HepG2 (cell line): ENCODE measurements around the gene ATP5PB. TPM values are rescaled to one million over a fixed set of nuclear protein-coding genes. Genes with fewer than 3 reads are reported as not detected.

ENCODE experiments used
- BCL6 ChIP-seq: IDR thresholded peaks from 2 replicates; pipeline ENCODE4 v1.6.1; 2016; ENCODE audit warnings: missing genetic modification reagents, missing compliant biosample characterization
- CC2D1A ChIP-seq: sonication (generic); formaldehyde crosslinking; IDR thresholded peaks from 2 replicates; pipeline ENCODE4 v1.8.1; 2023; ENCODE audit warnings: mild to moderate bottlenecking, missing genetic modification reagents
- E2F1 ChIP-seq: sonication (generic); formaldehyde crosslinking; IDR thresholded peaks from 2 replicates; pipeline ENCODE4 v1.5.0; 2020; ENCODE audit warnings: missing genetic modification reagents
- ISX ChIP-seq: sonication (generic); formaldehyde crosslinking; conservative IDR thresholded peaks from 2 replicates; pipeline ENCODE4 v1.5.0; 2020; ENCODE audit warnings: missing genetic modification reagents
- MATR3 ChIP-seq: sonication (generic); formaldehyde crosslinking; IDR thresholded peaks from 2 replicates; pipeline ENCODE4 v1.4.0; 2020; ENCODE audit warnings: missing genetic modification reagents
- PAWR ChIP-seq: sonication (generic); formaldehyde crosslinking; IDR thresholded peaks from 2 replicates; pipeline ENCODE4 v1.4.0; 2020; ENCODE audit warnings: missing genetic modification reagents, mild to moderate bottlenecking, borderline replicate concordance
- REL ChIP-seq: sonication (generic); formaldehyde crosslinking; conservative IDR thresholded peaks from 2 replicates; pipeline ENCODE4 v1.8.0; 2022; ENCODE audit warnings: mild to moderate bottlenecking, missing genetic modification reagents, moderate library complexity
- SP1 ChIP-seq, 2 experiments: fragments of 450-650 bp in 1 of 2; sonication (generic) in 1 of 2; formaldehyde crosslinking in 1 of 2; IDR thresholded peaks; 2 replicates each; pipeline versions ENCODE4 v1.4.0 to v1.6.1; 2016 to 2020; ENCODE audit warnings: missing genetic modification reagents in 1 of 2
- TCF7 ChIP-seq: sonication (generic); IDR thresholded peaks from 2 replicates; pipeline ENCODE4 v1.6.1; 2016; ENCODE audit warnings: antibody characterized with exemption, low read depth
- TRIM24 ChIP-seq: sonication (generic); formaldehyde crosslinking; IDR thresholded peaks from 2 replicates; pipeline ENCODE4 v1.8.0; 2022; ENCODE audit warnings: mild to moderate bottlenecking, missing genetic modification reagents
- ZBTB34 ChIP-seq: sonication (generic); formaldehyde crosslinking; IDR thresholded peaks from 2 replicates; pipeline ENCODE4 v1.8.0; 2022; ENCODE audit warnings: mild to moderate bottlenecking, missing genetic modification reagents
- ZNF253 ChIP-seq: sonication (generic); formaldehyde crosslinking; IDR thresholded peaks from 2 replicates; pipeline ENCODE4 v1.8.0; 2022; ENCODE audit warnings: mild to moderate bottlenecking, missing genetic modification reagents, borderline replicate concordance
- ZNF333 ChIP-seq: sonication (generic); formaldehyde crosslinking; IDR thresholded peaks from 2 replicates; pipeline ENCODE4 v1.4.0; 2020; ENCODE audit warnings: mild to moderate bottlenecking, missing genetic modification reagents, borderline replicate concordance
- ZNF407 ChIP-seq: sonication (generic); formaldehyde crosslinking; IDR thresholded peaks from one replicate; pipeline ENCODE4 v1.5.1; 2020; ENCODE audit warnings: mild to moderate bottlenecking, missing genetic modification reagents; ENCODE audit errors: not compliant biosample characterization
- ZNF430 ChIP-seq: sonication (generic); formaldehyde crosslinking; IDR thresholded peaks from 2 replicates; pipeline ENCODE4 v1.9.0; 2021; ENCODE audit warnings: mild to moderate bottlenecking, missing genetic modification reagents
- ZNF549 ChIP-seq: sonication (generic); formaldehyde crosslinking; IDR thresholded peaks from 2 replicates; pipeline ENCODE4 v1.5.0; 2020; ENCODE audit warnings: missing genetic modification reagents
- ZNF567 ChIP-seq: sonication (generic); formaldehyde crosslinking; IDR thresholded peaks from 2 replicates; pipeline ENCODE4 v1.8.1; 2023; ENCODE audit warnings: mild to moderate bottlenecking, missing genetic modification reagents, borderline replicate concordance
- polyA plus RNA-seq, 8 experiments: library from polyadenylated mRNA; depleted of rRNA in 3 of 8; stranded (reverse) in 7 of 8; unstranded in 1 of 8; fragments of >200 nt; fragmentation: Illumina TruSeq in 4 of 8; extraction: Trizol in 4 of 8; gene quantifications; 2 replicates each; pipeline versions ENCODE4 v1.2.1 to v1.2.3, GENCODE V29; 2011 to 2016; ENCODE audit warnings: low read depth in 4 of 8, missing spikeins in 1 of 8, mixed read lengths in 1 of 8; ENCODE audit not compliant: insufficient read depth in 1 of 8
- total RNA-seq, 5 experiments: library from RNA; depleted of rRNA; stranded (reverse); fragments of >200 nt; fragmentation: Illumina TruSeq; extraction: Trizol; gene quantifications; 2 replicates each; pipeline ENCODE4 v1.2.3, GENCODE V29; 2016; ENCODE audit warnings: low read depth in 1 of 5

The ATP5PB gene
- total and polyA plus RNA-seq, 2 of the 13 experiments (the other 11 are each of a cell fraction or from before 2014, with no cell fraction given): 297 to 541 TPM

GRCh38 chr1:111448918-111449702 is at the start of gene ATP5PB, which contains the start of gene WDR77 (continued):
- no peak for TF ChIP-seq SP1 (IDR thresholded peaks at IDR 0.05)
- TF ChIP-seq SP1 (CRISPR knock-in tag; IDR thresholded peaks at IDR 0.05): no peak
- no peak for TF ChIP-seq TRIM24 (CRISPR knock-in tag)
- TF ChIP-seq MATR3: no peak
- TF ChIP-seq E2F1 (CRISPR knock-in tag): no peak; the same call in 1 of the 2 replicates
- no peak for TF ChIP-seq ZNF407
- no peak for TF ChIP-seq ISX (CRISPR knock-in tag)
- TF ChIP-seq REL (CRISPR knock-in tag): no peak
- no peak for TF ChIP-seq ZNF253 (CRISPR knock-in tag)
- TF ChIP-seq ZNF549 (CRISPR knock-in tag): no peak
- no peak for TF ChIP-seq ZBTB34 (CRISPR knock-in tag)
- TF ChIP-seq CC2D1A (CRISPR knock-in tag): no peak
- peak; percentile 43; the same call in 1 of the 2 replicates for TF ChIP-seq BCL6 (CRISPR knock-in tag)
- TF ChIP-seq ZNF430 (CRISPR knock-in tag): peak; percentile 29
- no peak for TF ChIP-seq ZNF567 (CRISPR knock-in tag)
- no peak for TF ChIP-seq ZNF333 (CRISPR knock-in tag)
- no peak for TF ChIP-seq PAWR (CRISPR knock-in tag)
- TF ChIP-seq TCF7: no peak
